HEK293 (cell line): ENCODE results near the gene RCHY1.

ENCODE experiments used
- CTCF ChIA-PET: fragments of 350-600 bp; formaldehyde crosslinking; extraction: SDS; loops from one replicate; lab custom pipeline; 2021; ENCODE audit warnings: antibody characterized with exemption; lab: Yijun Ruan, JAX
- POLR2A ChIA-PET: fragments of 300-600 bp; formaldehyde crosslinking; extraction: SDS; loops from one replicate; lab custom pipeline; 2020; ENCODE audit warnings: antibody characterized with exemption, inconsistent platforms; lab: Yijun Ruan, JAX
- H3K27ac ChIP-seq: fragments of 200-500 bp; sonication (Bioruptor generic); 2 replicates; pipeline ENCODE4 v1.5.1; 2014; ENCODE audit warnings: low read depth, low read length, control low read depth, inconsistent platforms; ENCODE audit errors: extremely low read depth
- H3K36me3 ChIP-seq, 2 experiments: fragments of 200-500 bp in 1 of 2; sonication (Bioruptor generic) in 1 of 2; 1 replicate in 1 of 2; 2 replicates in 1 of 2; pipeline ENCODE4 v1.5.1; 2014 to 2017; ENCODE audit warnings: inconsistent platforms in 2 of 2, low read length in 2 of 2; ENCODE audit not compliant: control insufficient read depth in 2 of 2, insufficient read depth in 1 of 2
- H3K4me1 ChIP-seq: fragments of 200-500 bp; sonication (Bioruptor generic); 2 replicates; pipeline ENCODE4 v1.5.1; 2014; ENCODE audit warnings: mild to moderate bottlenecking, low read length, inconsistent platforms; ENCODE audit not compliant: control insufficient read depth, insufficient read depth
- H3K4me3 ChIP-seq: 2 replicates; pipeline ENCODE4 v1.5.1; 2011; ENCODE audit warnings: low read depth, mild to moderate bottlenecking, control low read depth, low read length, moderate library complexity
- H3K9me3 ChIP-seq: fragments of 200-500 bp; sonication (Bioruptor generic); 2 replicates; pipeline ENCODE4 v1.5.1; 2014; ENCODE audit warnings: low read depth, low read length, inconsistent platforms; ENCODE audit not compliant: control insufficient read depth, insufficient read depth
- GFI1B ChIP-seq: fragments of 450-650 bp; formaldehyde crosslinking; IDR thresholded peaks from 2 replicates; pipeline ENCODE4 v1.5.1; 2016; ENCODE audit warnings: missing biosample characterization, missing genetic modification characterization
- HOXC10 ChIP-seq: sonication (generic); formaldehyde crosslinking; IDR thresholded peaks from 2 replicates; pipeline ENCODE4 v1.8.1; 2023; ENCODE audit warnings: mild to moderate bottlenecking, missing genetic modification reagents
- IKZF3 ChIP-seq: fragments of 450-650 bp; IDR thresholded peaks from 2 replicates; pipeline ENCODE4 v1.5.0; 2018; ENCODE audit warnings: missing biosample characterization, mild to moderate bottlenecking, missing genetic modification characterization, moderate library complexity
- INSM2 ChIP-seq: fragments of 450-650 bp; formaldehyde crosslinking; IDR thresholded peaks from 2 replicates; pipeline ENCODE4 v1.5.1; 2016; ENCODE audit warnings: missing biosample characterization, missing genetic modification characterization
- KLF16 ChIP-seq: fragments of 450-650 bp; formaldehyde crosslinking; IDR thresholded peaks from 2 replicates; pipeline ENCODE4 v1.5.1; 2017; ENCODE audit warnings: missing biosample characterization, missing genetic modification characterization
- KLF17 ChIP-seq: fragments of 450-650 bp; formaldehyde crosslinking; IDR thresholded peaks from 2 replicates; pipeline ENCODE4 v1.5.1; 2016; ENCODE audit warnings: missing biosample characterization, missing genetic modification characterization
- KLF7 ChIP-seq: fragments of 450-650 bp; formaldehyde crosslinking; IDR thresholded peaks from 2 replicates; pipeline ENCODE4 v1.5.1; 2016; ENCODE audit warnings: missing biosample characterization, missing genetic modification characterization, borderline replicate concordance
- PRDM10 ChIP-seq: fragments of 450-650 bp; formaldehyde crosslinking; IDR thresholded peaks from 2 replicates; pipeline ENCODE4 v1.5.1; 2016; ENCODE audit warnings: missing biosample characterization, missing genetic modification characterization
- PRDM2 ChIP-seq: fragments of 450-650 bp; formaldehyde crosslinking; IDR thresholded peaks from 2 replicates; pipeline ENCODE4 v1.5.1; 2016; ENCODE audit warnings: missing biosample characterization, missing genetic modification characterization, borderline replicate concordance
- SCRT2 ChIP-seq: fragments of 450-650 bp; formaldehyde crosslinking; IDR thresholded peaks from 2 replicates; pipeline ENCODE4 v1.5.1; 2016; ENCODE audit warnings: missing biosample characterization, missing genetic modification characterization
- SP3 ChIP-seq: fragments of 450-650 bp; formaldehyde crosslinking; IDR thresholded peaks from 2 replicates; pipeline ENCODE4 v1.5.1; 2016; ENCODE audit warnings: missing biosample characterization, missing genetic modification characterization
- TRIM28 ChIP-seq: IDR thresholded peaks from 2 replicates; pipeline ENCODE4 v1.6.1; 2011; ENCODE audit warnings: low read length, control low read depth, borderline replicate concordance
- YY1 ChIP-seq: fragments of 450-650 bp; formaldehyde crosslinking; IDR thresholded peaks from 2 replicates; pipeline ENCODE4 v1.5.1; 2018; ENCODE audit warnings: missing biosample characterization, missing genetic modification characterization
- ZEB2 ChIP-seq: fragments of 450-650 bp; formaldehyde crosslinking; IDR thresholded peaks from 2 replicates; pipeline ENCODE4 v1.5.1; 2016; ENCODE audit warnings: missing biosample characterization, missing genetic modification characterization
- ZFP37 ChIP-seq: fragments of 450-650 bp; formaldehyde crosslinking; IDR thresholded peaks from 2 replicates; pipeline ENCODE4 v1.5.1; 2016; ENCODE audit warnings: missing biosample characterization, missing genetic modification characterization
- ZNF114 ChIP-seq: fragments of 450-650 bp; formaldehyde crosslinking; IDR thresholded peaks from 2 replicates; pipeline ENCODE4 v1.5.0; 2017; ENCODE audit warnings: missing biosample characterization, missing genetic modification characterization
- ZNF174 ChIP-seq: fragments of 450-650 bp; formaldehyde crosslinking; IDR thresholded peaks from 2 replicates; pipeline ENCODE4 v1.5.0; 2017; ENCODE audit warnings: missing biosample characterization, mild to moderate bottlenecking, missing genetic modification characterization
- ZNF2 ChIP-seq: fragments of 450-650 bp; formaldehyde crosslinking; IDR thresholded peaks from 2 replicates; pipeline ENCODE4 v1.5.1; 2016; ENCODE audit warnings: missing biosample characterization, missing genetic modification characterization
- ZNF366 ChIP-seq: fragments of 450-650 bp; formaldehyde crosslinking; conservative IDR thresholded peaks from 2 replicates; pipeline ENCODE4 v1.5.1; 2016; ENCODE audit warnings: missing biosample characterization, missing genetic modification characterization
- ZNF416 ChIP-seq: fragments of 450-650 bp; formaldehyde crosslinking; IDR thresholded peaks from 2 replicates; pipeline ENCODE4 v1.5.1; 2016; ENCODE audit warnings: missing biosample characterization, missing genetic modification characterization
- ZNF580 ChIP-seq: fragments of 450-650 bp; formaldehyde crosslinking; IDR thresholded peaks from 2 replicates; pipeline ENCODE4 v1.5.1; 2016; ENCODE audit warnings: missing biosample characterization, missing genetic modification characterization
- ZNF629 ChIP-seq: fragments of 450-650 bp; formaldehyde crosslinking; IDR thresholded peaks from 2 replicates; pipeline ENCODE4 v1.5.1; 2017; ENCODE audit warnings: missing biosample characterization, missing genetic modification characterization
- ZNF76 ChIP-seq: fragments of 450-650 bp; formaldehyde crosslinking; IDR thresholded peaks from 2 replicates; pipeline ENCODE4; 2016; ENCODE audit warnings: low read depth, missing biosample characterization, missing genetic modification characterization, borderline replicate concordance
- ZNF792 ChIP-seq: fragments of 450-650 bp; formaldehyde crosslinking; IDR thresholded peaks from 2 replicates; pipeline ENCODE4 v1.5.1; 2016; ENCODE audit warnings: missing biosample characterization, missing genetic modification characterization
- ZSCAN16 ChIP-seq: fragments of 450-650 bp; formaldehyde crosslinking; IDR thresholded peaks from 2 replicates; pipeline ENCODE4 v1.5.1; 2016; ENCODE audit warnings: missing biosample characterization, missing genetic modification characterization

The RCHY1 gene

GRCh38 chr4:75514131-75514948 is at the start of gene RCHY1, which contains the start of gene THAP6:
RCHY1 (minus strand) TSS chr4:75514403; CDS start chr4:75514286, 117 bp downstream.
THAP6 (plus strand) TSS chr4:75514473; CDS start chr4:75515453, 980 bp downstream.
- Histone ChIP-seq H3K4me1 (no peaks in the 10 kb centered on the region), H3K9me3 (no peaks in the 10 kb centered on the region), H3K36me3 (peaks cover 0 to 30% of the 10 kb centered on the region in 2 experiments; a peak in 2 of 3 replicates), H3K4me3 (peak within 1 kb of the TSS; percentile 59), H3K27ac (peak within 1 kb of the TSS; percentile 75)
- ChIA-PET POLR2A (interaction anchor here (1.1 to 1.9 kb wide), 4 partner anchors 12 to 210 kb away, joined by 3 to 5 read pairs (median 4); partner anchors contain the start of gene USO1), CTCF (interaction anchor here (0.6 kb wide), 1 partner anchor 771 kb away, joined by 3 read pairs; no protein-coding TSS in a partner anchor)
- no peak for TF ChIP-seq GFI1B (tag by site-specific recombination)
- TF ChIP-seq ZSCAN16 (tag by site-specific recombination) = no peak
- peak; percentile 93 for TF ChIP-seq PRDM10 (tag by site-specific recombination)
- peak; percentile 68; the same call in 1 of the 2 replicates for TF ChIP-seq ZFP37 (tag by site-specific recombination)
- TF ChIP-seq INSM2 (tag by site-specific recombination) = peak; percentile 64; the same call in 1 of the 2 replicates
- TF ChIP-seq SP3 = peak; percentile 85
- TF ChIP-seq ZNF792 (tag by site-specific recombination) = no peak
- peak; percentile 98 for TF ChIP-seq ZNF366 (tag by site-specific recombination)
- TF ChIP-seq YY1 (tag by site-specific recombination) = peak; percentile 93
- peak; percentile 57; the same call in 1 of the 2 replicates for TF ChIP-seq KLF16 (tag by site-specific recombination)
- peak; percentile 94 for TF ChIP-seq ZNF629 (tag by site-specific recombination)
- peak; percentile 84 for TF ChIP-seq ZNF76 (tag by site-specific recombination)
- TF ChIP-seq KLF17 (tag by site-specific recombination) = peak; percentile 58; the same call in 1 of the 2 replicates
- peak; percentile 53; the same call in 1 of the 2 replicates for TF ChIP-seq KLF7 (tag by site-specific recombination)
- no peak; the same call in 1 of the 2 replicates for TF ChIP-seq TRIM28
- no peak for TF ChIP-seq ZNF174
- TF ChIP-seq ZNF416 (tag by site-specific recombination) = no peak
- TF ChIP-seq ZEB2 = peak; percentile 96
- TF ChIP-seq ZNF114 = no peak
- TF ChIP-seq SCRT2 (tag by site-specific recombination) = peak; percentile 20; the same call in 1 of the 2 replicates
- no peak for TF ChIP-seq PRDM2 (tag by site-specific recombination)
- TF ChIP-seq IKZF3 = peak; percentile 90
- peak; percentile 42; the same call in 1 of the 2 replicates for TF ChIP-seq ZNF580
- TF ChIP-seq ZNF2 (tag by site-specific recombination) = peak; percentile 63
- TF ChIP-seq HOXC10 (CRISPR knock-in tag) = 0 out of 2 replicates have a peak, but pooled peaks have one; percentile 76
